ENCODE results near the gene ABR. TPM values are rescaled to one million over a fixed set of nuclear protein-coding genes. Genes with fewer than 3 reads are reported as not detected.

Gene ABR
- total and polyA plus RNA-seq, 3 donors from 2014 or later, result 30.6 to 52.7 (median 42.1) TPM

GRCh38 chr17:1120596-1121441 lies 59.0 kb downstream of the ABR start:
- H3K4me3 ChIP-seq, result no peak overlapping the region
- H3K27ac ChIP-seq, result no peak overlapping the region
- intact Hi-C loops (cut with DNase I; ENCODE audit: low total_unique reads), result loop anchor here (10.0 kb wide), 1 partner anchor 64 kb away; no protein-coding TSS in a partner anchor
- H3K36me3 ChIP-seq (ENCODE audit: low read depth, missing control alignments), result no peaks in the 10 kb centered on the region
- no peak for DNase-seq
- H3K27me3 ChIP-seq, result no peaks in the 10 kb centered on the region
- WGBS, 2 donors, result 88 to 93% methylated on average over 8 to 12 of the region's 12 CpGs
- no peaks in the 10 kb centered on the region for H3K9me3 ChIP-seq
- no peak for TF ChIP-seq CTCF (IDR thresholded peaks at IDR 0.05)
- TF ChIP-seq POLR2A (IDR thresholded peaks at IDR 0.05), result no peak
- peaks cover 9% of the 10 kb centered on the region for H3K4me1 ChIP-seq

- WGBS, 2 donors, result 61 to 65% methylated on average over 8 of the region's 8 CpGs
- TF ChIP-seq POLR2A (IDR thresholded peaks at IDR 0.05) (no peak), CTCF (IDR thresholded peaks at IDR 0.05) (no peak)
- Histone ChIP-seq H3K9me3 (no peaks in the 10 kb centered on the region), H3K27me3 (no peaks in the 10 kb centered on the region), H3K4me3 (no peak overlapping the region), H3K36me3 (ENCODE audit: low read depth, missing control alignments) (no peaks in the 10 kb centered on the region), H3K4me1 (peaks cover 15% of the 10 kb centered on the region), H3K27ac (no peak overlapping the region)
- no peak for DNase-seq
- intact Hi-C loops (cut with DNase I; ENCODE audit: low total_unique reads), result loop anchor here (10.0 kb wide), 1 partner anchor 65 kb away; no protein-coding TSS in a partner anchor
These were observed 59.9 kb downstream of the ABR start for GRCh38 chr17:1119924-1120323.

- Histone ChIP-seq H3K36me3 (ENCODE audit: low read depth, missing control alignments) (no peaks in the 10 kb centered on the region), H3K27ac (no peak overlapping the region), H3K9me3 (no peaks in the 10 kb centered on the region), H3K4me1 (peaks cover 5% of the 10 kb centered on the region), H3K4me3 (no peak overlapping the region), H3K27me3 (no peaks in the 10 kb centered on the region)
- TF ChIP-seq CTCF (IDR thresholded peaks at IDR 0.05) (no peak), POLR2A (IDR thresholded peaks at IDR 0.05) (no peak)
- no peak for DNase-seq
- intact Hi-C loops (cut with DNase I; ENCODE audit: low total_unique reads), result no loop called here
- WGBS, 2 donors, result 62 to 71% methylated on average over 5 to 12 of the region's 12 CpGs
These were observed 63.2 kb downstream of the ABR start for GRCh38 chr17:1116602-1117001.

- H3K27ac ChIP-seq, result no peak overlapping the region
- H3K4me3 ChIP-seq, result no peak overlapping the region
- no peaks in the 10 kb centered on the region for H3K27me3 ChIP-seq
- no peak for DNase-seq
- no peaks in the 10 kb centered on the region for H3K36me3 ChIP-seq (ENCODE audit: low read depth, missing control alignments)
- TF ChIP-seq POLR2A (IDR thresholded peaks at IDR 0.05) (no peak), CTCF (IDR thresholded peaks at IDR 0.05) (no peak)
- peaks cover 28% of the 10 kb centered on the region for H3K4me1 ChIP-seq
- no peaks in the 10 kb centered on the region for H3K9me3 ChIP-seq
- 50 to 63% methylated on average over 10 of the region's 10 CpGs for WGBS, 2 donors
- intact Hi-C loops (cut with DNase I; ENCODE audit: low total_unique reads), result no loop called here
These were observed 66.9 kb downstream of the ABR start for GRCh38 chr17:1112875-1113274.
